ENCODE results near the gene SMIM38.
A peak's percentile ranks its signal among the peaks of the same experiment; 100 is the strongest.

The SMIM38 gene

GRCh38 chr11:69114811-69115523, 40.8 kb upstream of the SMIM38 start:
- H3K27ac Mint-ChIP-seq (ENCODE audit: low read depth), result no peak overlapping the region
- no peak for ATAC-seq (replicated peaks; ENCODE audit: extremely low read depth, poor library complexity, severe bottlenecking)

GRCh38 chr11:69115586-69116560, 39.9 kb upstream of the SMIM38 start:
- DNase-seq (ENCODE audit: low spot score in 2 of 2) (no peak), ATAC-seq (replicated peaks; ENCODE audit: extremely low read depth, poor library complexity, severe bottlenecking) (no peak)
- H3K36me3 Mint-ChIP-seq (ENCODE audit: insufficient read depth), result no peaks in the 10 kb centered on the region
- no peaks in the 10 kb centered on the region for H3K4me1 Mint-ChIP-seq
- no peak overlapping the region for H3K27ac Mint-ChIP-seq (ENCODE audit: low read depth)
- H3K9me3 Mint-ChIP-seq, result no peaks in the 10 kb centered on the region
- peaks cover 13% of the 10 kb centered on the region for H3K27me3 Mint-ChIP-seq
- no peak overlapping the region for H3K4me3 Mint-ChIP-seq

More at GRCh38 chr11:69114811-69115523, 40.8 kb upstream of the SMIM38 start:
- Mint-ChIP-seq H3K36me3 (ENCODE audit: insufficient read depth) (no peaks in the 10 kb centered on the region), H3K27me3 (peaks cover 12% of the 10 kb centered on the region), H3K4me1 (no peaks in the 10 kb centered on the region), H3K9me3 (no peaks in the 10 kb centered on the region), H3K4me3 (no peak overlapping the region)
- no peak for DNase-seq (ENCODE audit: low spot score in 2 of 2)

GRCh38 chr11:69116671-69117070, 39.1 kb upstream of the SMIM38 start:
- H3K27me3 Mint-ChIP-seq, result peaks cover 21% of the 10 kb centered on the region
- H3K9me3 Mint-ChIP-seq, result no peaks in the 10 kb centered on the region
- ATAC-seq (replicated peaks; ENCODE audit: extremely low read depth, poor library complexity, severe bottlenecking) (no peak), DNase-seq (ENCODE audit: low spot score in 2 of 2) (no peak)
- no peaks in the 10 kb centered on the region for H3K36me3 Mint-ChIP-seq (ENCODE audit: insufficient read depth)
- no peak overlapping the region for H3K27ac Mint-ChIP-seq (ENCODE audit: low read depth)
- no peak overlapping the region for H3K4me3 Mint-ChIP-seq
- H3K4me1 Mint-ChIP-seq, result no peaks in the 10 kb centered on the region

DNA sequence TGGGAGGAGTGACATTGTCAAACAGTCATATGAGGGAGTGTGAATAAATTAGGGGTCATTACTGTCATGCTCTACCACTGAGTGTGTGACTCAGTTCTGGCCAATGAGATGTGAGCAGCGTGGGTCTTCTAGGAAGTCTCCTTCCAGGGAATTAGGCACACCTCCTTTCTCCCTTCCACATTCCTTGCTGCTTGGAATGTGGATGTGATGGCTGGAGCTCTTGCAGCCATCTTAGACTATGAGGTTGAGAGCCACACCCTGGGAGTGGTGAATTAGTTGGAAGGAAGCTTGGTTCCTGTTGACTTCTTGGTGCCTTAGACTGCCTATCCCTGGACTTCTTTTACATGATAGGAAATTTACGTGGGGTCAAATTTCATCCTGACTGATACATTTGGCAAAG, 36.5 kb upstream of the SMIM38 start:
- Mint-ChIP-seq H3K4me1 (no peaks in the 10 kb centered on the region), H3K27ac (ENCODE audit: low read depth) (no peak overlapping the region), H3K36me3 (ENCODE audit: insufficient read depth) (no peaks in the 10 kb centered on the region), H3K4me3 (no peak overlapping the region), H3K9me3 (no peaks in the 10 kb centered on the region), H3K27me3 (peaks cover 22% of the 10 kb centered on the region)
- ATAC-seq (replicated peaks; ENCODE audit: extremely low read depth, poor library complexity, severe bottlenecking), result no peak
- no peak for DNase-seq (ENCODE audit: low spot score in 2 of 2)

DNA sequence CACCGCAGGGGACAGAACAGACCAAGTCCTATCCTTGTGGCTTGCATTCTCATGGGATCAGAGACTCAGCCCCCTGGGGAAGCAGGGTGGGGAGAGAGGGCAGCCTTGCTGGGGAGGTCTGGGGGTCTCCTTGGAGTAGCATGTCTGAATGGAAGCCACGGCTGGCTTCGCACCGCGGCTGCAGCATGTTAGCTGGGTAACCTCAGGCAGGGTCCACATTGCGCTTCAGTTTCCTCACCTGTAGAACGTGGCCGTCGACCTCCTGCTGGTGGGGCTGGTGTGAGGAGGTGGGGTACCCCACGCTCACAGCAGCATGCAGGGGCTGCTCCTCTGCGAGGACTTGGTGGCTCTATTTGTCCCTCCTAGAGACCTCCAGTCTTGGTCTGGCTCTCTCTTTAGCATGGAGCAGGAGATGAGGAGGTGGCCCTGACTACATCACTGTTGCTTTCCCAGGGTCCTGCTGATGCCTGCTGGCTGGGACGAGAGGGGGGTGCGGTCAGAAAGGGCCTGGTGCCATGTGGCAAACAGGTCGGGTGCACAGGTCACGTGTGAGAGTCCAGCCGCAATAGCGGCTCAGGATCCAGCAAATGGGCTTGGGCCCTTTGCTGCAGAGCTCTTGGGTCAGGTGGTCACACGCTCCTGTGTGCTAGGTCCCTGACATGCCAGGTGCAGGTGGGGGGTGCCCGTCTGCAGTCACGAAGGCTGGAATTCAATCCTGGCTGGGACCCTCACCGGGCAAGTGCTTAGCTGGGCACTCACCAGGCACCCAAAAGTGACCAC, 35.4 kb upstream of the SMIM38 start:
- Mint-ChIP-seq H3K9me3 (no peaks in the 10 kb centered on the region), H3K4me3 (no peak overlapping the region), H3K4me1 (no peaks in the 10 kb centered on the region), H3K27ac (ENCODE audit: low read depth) (no peak overlapping the region), H3K27me3 (peaks cover 22% of the 10 kb centered on the region), H3K36me3 (ENCODE audit: insufficient read depth) (no peaks in the 10 kb centered on the region)
- ATAC-seq (replicated peaks; ENCODE audit: extremely low read depth, poor library complexity, severe bottlenecking) (no peak), DNase-seq (ENCODE audit: low spot score in 2 of 2) (no peak)

GRCh38 chr11:69121021-69121420, 34.7 kb upstream of the SMIM38 start:
- no peak for ATAC-seq (replicated peaks; ENCODE audit: extremely low read depth, poor library complexity, severe bottlenecking)
- no peaks in the 10 kb centered on the region for H3K9me3 Mint-ChIP-seq

DNA sequence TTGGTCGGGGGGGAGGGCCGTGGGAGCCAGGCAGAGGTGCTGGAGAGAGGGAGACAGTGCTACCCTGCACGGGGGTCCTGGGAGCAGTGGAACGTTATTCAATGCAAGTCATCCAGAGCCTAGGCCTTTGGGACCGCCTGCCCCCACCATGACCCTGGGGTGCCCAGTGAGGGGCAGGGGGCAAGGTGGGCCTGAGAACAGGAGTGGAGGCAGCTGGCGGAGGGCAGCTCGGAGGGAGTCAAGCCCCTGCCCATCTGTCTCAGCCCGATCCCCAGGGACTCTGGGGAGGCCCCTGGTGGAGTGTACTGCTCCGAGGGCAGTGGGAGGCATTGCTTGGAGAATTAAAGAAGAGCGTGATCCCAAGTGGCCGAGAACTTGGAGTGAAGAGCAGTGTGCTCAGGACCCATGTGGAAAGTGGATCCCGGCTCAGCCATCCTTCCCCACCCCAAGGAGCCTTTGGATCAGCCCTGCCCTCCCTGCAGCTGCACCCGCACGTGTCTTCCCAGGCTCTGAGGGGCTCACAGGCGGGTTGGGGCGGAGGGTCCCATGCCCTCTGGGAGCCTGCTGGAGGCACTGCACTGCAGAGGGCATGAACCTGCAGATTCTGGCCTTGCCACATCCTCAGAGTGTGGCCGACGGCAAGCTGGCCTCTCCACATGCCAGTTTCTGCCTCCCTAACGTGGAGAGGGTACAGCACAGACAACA, 34.0 kb upstream of the SMIM38 start:
- H3K27me3 Mint-ChIP-seq, result peaks cover 20% of the 10 kb centered on the region
- no peak overlapping the region for H3K27ac Mint-ChIP-seq (ENCODE audit: low read depth)
- DNase-seq (ENCODE audit: low spot score in 2 of 2), result no peak
- H3K4me3 Mint-ChIP-seq, result peak overlapping the region; percentile 4
- H3K9me3 Mint-ChIP-seq, result no peaks in the 10 kb centered on the region
- H3K36me3 Mint-ChIP-seq (ENCODE audit: insufficient read depth), result no peaks in the 10 kb centered on the region
- no peaks in the 10 kb centered on the region for H3K4me1 Mint-ChIP-seq
- ATAC-seq (replicated peaks; ENCODE audit: extremely low read depth, poor library complexity, severe bottlenecking), result no peak

More at GRCh38 chr11:69121021-69121420, 34.7 kb upstream of the SMIM38 start:
- Mint-ChIP-seq H3K27ac (ENCODE audit: low read depth) (no peak overlapping the region), H3K4me3 (no peak overlapping the region), H3K27me3 (peaks cover 22% of the 10 kb centered on the region), H3K36me3 (ENCODE audit: insufficient read depth) (no peaks in the 10 kb centered on the region), H3K4me1 (no peaks in the 10 kb centered on the region)
- no peak for DNase-seq (ENCODE audit: low spot score in 2 of 2)

GRCh38 chr11:69122326-69122629, 33.5 kb upstream of the SMIM38 start:
- H3K36me3 Mint-ChIP-seq (ENCODE audit: insufficient read depth), result no peaks in the 10 kb centered on the region
- peaks cover 15% of the 10 kb centered on the region for H3K27me3 Mint-ChIP-seq
- no peak overlapping the region for H3K4me3 Mint-ChIP-seq
- ATAC-seq (replicated peaks; ENCODE audit: extremely low read depth, poor library complexity, severe bottlenecking) (no peak), DNase-seq (ENCODE audit: low spot score in 2 of 2) (no peak)
- no peaks in the 10 kb centered on the region for H3K4me1 Mint-ChIP-seq
- no peak overlapping the region for H3K27ac Mint-ChIP-seq (ENCODE audit: low read depth)
- H3K9me3 Mint-ChIP-seq, result no peaks in the 10 kb centered on the region

DNA sequence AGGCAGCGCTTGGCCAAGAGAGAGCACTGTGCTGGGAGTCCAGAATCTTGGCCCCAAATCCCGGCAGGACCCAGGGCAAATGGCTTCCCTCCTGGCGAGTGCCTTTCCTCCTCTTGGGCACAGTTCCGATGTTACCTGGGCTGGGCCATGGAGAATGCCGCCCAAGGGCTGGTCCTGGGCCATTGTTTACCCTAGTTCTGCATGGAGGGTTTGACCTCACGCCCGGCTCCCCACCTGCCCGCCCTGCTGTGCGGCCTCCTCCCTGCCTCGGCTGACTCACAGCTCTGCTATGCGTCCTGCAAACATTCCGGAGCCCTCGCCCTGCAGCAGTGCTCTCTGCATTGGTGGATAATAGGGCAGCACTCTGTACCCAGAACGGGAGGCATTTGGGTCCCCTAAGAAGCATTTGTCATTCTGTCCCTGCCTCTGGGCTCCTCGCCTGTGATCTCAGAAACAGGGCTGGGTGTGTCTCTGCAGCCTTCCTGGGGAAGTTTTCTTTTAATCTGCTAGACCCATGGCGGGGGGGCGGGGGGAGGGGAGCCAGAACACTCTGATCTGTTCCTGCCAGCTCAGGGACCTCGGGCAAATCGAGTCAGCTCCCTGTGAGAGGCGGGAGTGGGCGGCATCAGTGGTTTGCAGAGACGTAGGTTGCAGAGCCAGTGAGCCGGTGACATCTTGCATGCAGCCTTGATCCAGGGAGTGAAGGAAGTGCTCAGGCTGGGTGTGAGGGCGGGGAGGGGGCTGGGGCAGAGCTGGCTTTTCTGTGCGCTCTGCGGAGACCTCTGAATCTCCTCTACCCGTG, 32.9 kb upstream of the SMIM38 start:
- Mint-ChIP-seq H3K27ac (ENCODE audit: low read depth) (no peak overlapping the region), H3K9me3 (no peaks in the 10 kb centered on the region), H3K36me3 (ENCODE audit: insufficient read depth) (no peaks in the 10 kb centered on the region), H3K27me3 (peaks cover 10% of the 10 kb centered on the region), H3K4me3 (peak overlapping the region; percentile 18), H3K4me1 (no peaks in the 10 kb centered on the region)
- DNase-seq (ENCODE audit: low spot score in 2 of 2), result no peak
- ATAC-seq (replicated peaks; ENCODE audit: extremely low read depth, poor library complexity, severe bottlenecking), result peak; percentile 24

DNA sequence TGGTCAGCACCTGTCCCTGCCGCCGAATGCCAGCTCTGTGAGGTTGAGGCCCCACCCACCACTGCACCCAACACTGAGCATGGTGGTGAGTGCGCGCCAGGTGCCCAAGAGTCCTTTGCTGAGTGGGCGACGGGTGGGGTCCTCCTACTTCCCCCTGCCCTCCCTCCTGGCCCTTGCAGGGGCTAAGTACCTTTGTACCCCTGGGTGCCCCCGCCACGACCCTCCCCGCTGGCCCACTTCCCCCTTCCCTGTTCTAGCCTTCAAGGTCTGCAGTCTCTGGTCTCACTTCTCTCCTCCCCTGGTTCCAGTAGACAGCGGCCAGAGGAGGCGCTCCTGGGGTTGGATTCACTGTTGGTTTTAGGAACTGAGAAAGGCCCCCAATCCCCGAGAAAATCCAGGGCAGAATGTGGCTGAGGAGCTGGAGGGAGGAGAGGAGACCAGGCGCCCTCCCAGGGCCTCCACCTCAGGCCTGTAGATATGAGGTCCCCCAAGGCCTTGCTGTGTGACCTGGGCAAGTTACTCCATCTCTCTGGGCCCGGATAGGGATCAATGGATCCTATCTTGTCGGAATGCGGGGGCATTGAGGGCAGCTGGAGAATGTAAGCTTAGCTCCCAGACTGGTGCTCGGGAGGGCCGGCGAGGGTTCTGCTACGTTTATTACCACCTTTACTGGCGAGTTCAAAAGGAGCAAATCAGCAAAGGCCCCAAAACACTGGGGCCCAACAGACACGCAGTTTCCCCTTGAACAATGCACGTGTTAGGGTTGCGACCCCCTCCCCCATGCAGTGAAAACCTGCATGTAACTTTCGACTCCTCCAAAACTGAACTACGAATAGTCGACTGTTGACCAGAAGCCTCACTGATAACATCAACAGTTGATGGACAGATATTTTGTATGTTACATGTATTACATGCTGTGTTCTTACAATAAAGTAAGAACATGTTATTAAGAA, 31.9 kb upstream of the SMIM38 start:
- DNase-seq (ENCODE audit: low spot score in 2 of 2) (no peak), ATAC-seq (replicated peaks; ENCODE audit: extremely low read depth, poor library complexity, severe bottlenecking) (no peak)
- peaks cover 10% of the 10 kb centered on the region for H3K27me3 Mint-ChIP-seq
- H3K27ac Mint-ChIP-seq (ENCODE audit: low read depth), result no peak overlapping the region
- no peaks in the 10 kb centered on the region for H3K4me1 Mint-ChIP-seq
- H3K4me3 Mint-ChIP-seq, result no peak overlapping the region
- peaks cover under 1% of the 10 kb centered on the region for H3K9me3 Mint-ChIP-seq
- no peaks in the 10 kb centered on the region for H3K36me3 Mint-ChIP-seq (ENCODE audit: insufficient read depth)

- H3K9me3 Mint-ChIP-seq, result peaks cover 6% of the 10 kb centered on the region
- no peaks in the 10 kb centered on the region for H3K4me1 Mint-ChIP-seq
- H3K4me3 Mint-ChIP-seq, result no peak overlapping the region
- peaks cover 9% of the 10 kb centered on the region for H3K27me3 Mint-ChIP-seq
- ATAC-seq (replicated peaks; ENCODE audit: extremely low read depth, poor library complexity, severe bottlenecking), result no peak
- DNase-seq (ENCODE audit: low spot score in 2 of 2), result no peak
- H3K36me3 Mint-ChIP-seq (ENCODE audit: insufficient read depth), result no peaks in the 10 kb centered on the region
- no peak overlapping the region for H3K27ac Mint-ChIP-seq (ENCODE audit: low read depth)
Measured at GRCh38 chr11:69125861-69126260, 29.9 kb upstream of the SMIM38 start.

Data from central memory CD8-positive, alpha-beta T cell (primary cell).